KMS-11 (cell line): Measurements from ENCODE around the gene UBE2QL1.

Experiments used
- H2AFZ ChIP-seq: fragments of 200-600 bp; sonication (generic); 2 replicates; pipeline ENCODE4 v1.6.1; 2016; ENCODE audit warnings: antibody characterized with exemption, mixed run types, low read depth
- H3K27ac ChIP-seq: fragments of 200-600 bp; sonication (generic); 2 replicates; pipeline ENCODE4 v1.6.1; 2016; ENCODE audit warnings: mild to moderate bottlenecking, mixed run types
- H3K27me3 ChIP-seq: fragments of 200-600 bp; sonication (generic); 2 replicates; pipeline ENCODE4 v1.6.1; 2017; ENCODE audit warnings: mild to moderate bottlenecking, low read depth, mixed run types, moderate library complexity; ENCODE audit not compliant: insufficient read depth
- H3K36me3 ChIP-seq: fragments of 200-600 bp; sonication (generic); 2 replicates; pipeline ENCODE4 v1.6.1; 2017; ENCODE audit warnings: mild to moderate bottlenecking, mixed run types; ENCODE audit not compliant: insufficient read depth
- H3K4me1 ChIP-seq: fragments of 200-600 bp; sonication (generic); 2 replicates; pipeline ENCODE4 v1.6.1; 2016; ENCODE audit warnings: mild to moderate bottlenecking, low read depth, mixed run types; ENCODE audit not compliant: poor library complexity, severe bottlenecking
- H3K4me2 ChIP-seq: fragments of 200-600 bp; sonication (generic); 2 replicates; pipeline ENCODE4 v1.7.0; 2016; ENCODE audit warnings: mild to moderate bottlenecking, mixed run types
- H3K4me3 ChIP-seq: fragments of 200-600 bp; sonication (generic); IDR thresholded peaks from 2 replicates; pipeline ENCODE4 v1.6.1; 2017; ENCODE audit warnings: low read depth, low read length, mixed read lengths; ENCODE audit not compliant: insufficient read depth
- H3K79me2 ChIP-seq: fragments of 200-600 bp; sonication (generic); 2 replicates; pipeline ENCODE4 v1.6.1; 2016; ENCODE audit warnings: low read depth, mixed run types; ENCODE audit not compliant: insufficient read depth
- H3K9ac ChIP-seq: fragments of 200-600 bp; sonication (generic); 2 replicates; pipeline ENCODE4 v1.6.1; 2016; ENCODE audit warnings: mild to moderate bottlenecking, mixed run types
- H4K20me1 ChIP-seq: fragments of 200-600 bp; sonication (generic); 2 replicates; pipeline ENCODE4 v1.6.1; 2016; ENCODE audit warnings: mild to moderate bottlenecking, mixed run types; ENCODE audit not compliant: insufficient read depth
- CTCF ChIP-seq: fragments of 200-600 bp; sonication (generic); conservative IDR thresholded peaks from 2 replicates; pipeline ENCODE4 v1.6.1; 2017; ENCODE audit warnings: low read depth, mild to moderate bottlenecking, antibody characterized with exemption, low read length, moderate library complexity, mixed read lengths

The UBE2QL1 gene

GRCh38 chr5:6488021-6488420 lies 39.4 kb downstream of the UBE2QL1 start:
- Histone ChIP-seq H3K36me3 (0 out of 2 replicates have a peak, but pooled peaks cover 9% of the 10 kb centered on the region), H3K4me1 (peaks cover 98% of the 10 kb centered on the region), H2AFZ (no peak overlapping the region), H4K20me1 (no peaks in the 10 kb centered on the region), H3K27me3 (no peaks in the 10 kb centered on the region), H3K4me3 (no peak overlapping the region), H3K79me2 (peaks cover 83% of the 10 kb centered on the region), H3K27ac (0 out of 2 replicates have a peak overlapping the region, but pooled peaks have one; percentile 1), H3K4me2 (peak overlapping the region; percentile 66), H3K9ac (no peak overlapping the region)
- no peak for TF ChIP-seq CTCF

DNA sequence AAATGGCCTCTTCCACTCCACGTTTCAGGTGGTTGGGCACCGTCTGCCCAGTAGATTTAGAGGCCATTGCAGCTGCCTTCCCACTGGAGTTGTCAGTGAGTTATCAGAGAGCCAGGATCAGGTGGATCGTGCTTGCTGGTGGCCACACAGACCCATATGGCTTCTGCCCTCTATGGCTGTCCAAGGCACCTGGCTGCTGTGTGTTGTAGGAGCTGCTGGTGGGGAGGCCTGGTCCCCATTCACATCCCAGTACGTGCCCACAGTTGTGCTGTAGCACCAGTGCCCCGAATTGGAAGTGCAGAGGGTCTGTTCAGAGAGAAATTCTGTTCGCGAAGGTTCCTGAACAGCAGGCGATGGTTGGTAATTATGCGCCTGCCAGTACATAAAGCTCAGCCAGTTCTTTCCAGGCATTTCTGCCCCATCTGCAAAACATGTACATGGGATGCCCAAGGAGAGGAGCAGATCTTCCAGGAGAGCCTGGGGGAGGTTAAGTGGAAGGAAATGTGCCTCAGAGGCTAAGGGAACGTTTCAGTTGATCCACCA lies 41.1 kb downstream of the UBE2QL1 start:
- H3K4me3 ChIP-seq: no peak overlapping the region
- H3K9ac ChIP-seq: no peak overlapping the region
- no peak overlapping the region for H3K4me2 ChIP-seq
- no peaks in the 10 kb centered on the region for H3K27me3 ChIP-seq
- no peak overlapping the region for H2AFZ ChIP-seq
- 0 out of 2 replicates have a peak, but pooled peaks cover 9% of the 10 kb centered on the region for H3K36me3 ChIP-seq
- no peak overlapping the region; the same call in 1 of the 2 replicates for H3K27ac ChIP-seq
- no peaks in the 10 kb centered on the region for H4K20me1 ChIP-seq
- H3K4me1 ChIP-seq: peaks cover 100% of the 10 kb centered on the region
- H3K79me2 ChIP-seq: peaks cover 87% of the 10 kb centered on the region
- TF ChIP-seq CTCF: no peak

DNA sequence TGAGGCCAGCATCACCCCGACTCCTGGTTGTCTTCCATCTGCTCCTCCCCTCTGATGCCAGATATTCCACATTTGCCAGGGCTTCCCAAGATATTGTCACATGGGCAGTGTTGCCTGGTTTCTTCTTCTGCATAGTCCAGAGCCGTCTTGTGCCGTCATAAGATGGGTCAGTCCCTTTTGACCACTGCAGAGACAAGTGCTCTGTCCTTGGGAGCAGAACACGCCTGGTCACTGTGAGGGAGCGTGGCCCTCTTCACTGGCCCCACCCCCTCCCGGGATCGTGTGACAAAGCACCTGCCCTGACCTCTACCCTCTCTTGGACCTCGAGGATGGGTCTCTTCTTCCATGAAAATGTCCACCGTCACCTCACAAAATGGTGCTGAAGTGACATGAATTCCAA lies 41.6 kb downstream of the UBE2QL1 start:
- no peak for TF ChIP-seq CTCF
- H3K27me3 ChIP-seq: no peaks in the 10 kb centered on the region
- H3K36me3 ChIP-seq: 0 out of 2 replicates have a peak, but pooled peaks cover 9% of the 10 kb centered on the region
- H2AFZ ChIP-seq: no peak overlapping the region
- no peak overlapping the region for H3K4me2 ChIP-seq
- peaks cover 82% of the 10 kb centered on the region for H3K79me2 ChIP-seq
- H4K20me1 ChIP-seq: no peaks in the 10 kb centered on the region
- H3K4me1 ChIP-seq: peaks cover 100% of the 10 kb centered on the region
- no peak overlapping the region; the same call in 1 of the 2 replicates for H3K27ac ChIP-seq
- H3K9ac ChIP-seq: no peak overlapping the region
- H3K4me3 ChIP-seq: no peak overlapping the region

- H4K20me1 ChIP-seq: no peaks in the 10 kb centered on the region
- no peak overlapping the region; the same call in 1 of the 2 replicates for H3K4me2 ChIP-seq
- H3K4me1 ChIP-seq: peaks cover 100% of the 10 kb centered on the region
- H3K36me3 ChIP-seq: 0 out of 2 replicates have a peak, but pooled peaks cover 9% of the 10 kb centered on the region
- H3K9ac ChIP-seq: no peak overlapping the region
- H2AFZ ChIP-seq: no peak overlapping the region
- peaks cover 77% of the 10 kb centered on the region for H3K79me2 ChIP-seq
- H3K4me3 ChIP-seq: no peak overlapping the region
- no peak overlapping the region for H3K27ac ChIP-seq
- TF ChIP-seq CTCF: no peak
- H3K27me3 ChIP-seq: no peaks in the 10 kb centered on the region
Observed at GRCh38 chr5:6490693-6491092, 42.0 kb downstream of the UBE2QL1 start.
